ENCODE results near the gene ADGRB3. TPM values are rescaled to one million over a fixed set of nuclear protein-coding genes. Genes with fewer than 3 reads are reported as not detected.

ADGRB3 gene
- total RNA-seq, 4 donors from 2014 or later = 1.6 to 2.6 (median 1.8) TPM

DNA sequence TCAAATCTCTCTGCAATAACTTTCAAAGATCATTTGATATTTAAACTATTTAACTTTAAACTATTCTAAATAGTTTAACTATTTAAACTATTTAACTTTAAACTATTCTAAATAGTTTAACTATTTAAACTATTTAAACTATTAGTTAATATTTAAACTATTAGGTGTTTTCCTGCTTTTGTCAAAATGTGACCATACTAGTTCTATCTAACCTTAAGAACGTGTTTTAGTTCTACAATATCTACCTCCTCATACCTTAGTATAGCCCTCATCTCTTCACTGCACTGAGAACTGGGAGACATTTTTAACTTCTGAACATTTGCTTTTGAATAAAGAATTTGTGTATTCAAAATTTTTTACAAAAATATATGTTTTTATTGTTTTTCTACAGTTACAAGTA is 429.1 kb downstream of the ADGRB3 start:
- TF ChIP-seq, protein P1, sequence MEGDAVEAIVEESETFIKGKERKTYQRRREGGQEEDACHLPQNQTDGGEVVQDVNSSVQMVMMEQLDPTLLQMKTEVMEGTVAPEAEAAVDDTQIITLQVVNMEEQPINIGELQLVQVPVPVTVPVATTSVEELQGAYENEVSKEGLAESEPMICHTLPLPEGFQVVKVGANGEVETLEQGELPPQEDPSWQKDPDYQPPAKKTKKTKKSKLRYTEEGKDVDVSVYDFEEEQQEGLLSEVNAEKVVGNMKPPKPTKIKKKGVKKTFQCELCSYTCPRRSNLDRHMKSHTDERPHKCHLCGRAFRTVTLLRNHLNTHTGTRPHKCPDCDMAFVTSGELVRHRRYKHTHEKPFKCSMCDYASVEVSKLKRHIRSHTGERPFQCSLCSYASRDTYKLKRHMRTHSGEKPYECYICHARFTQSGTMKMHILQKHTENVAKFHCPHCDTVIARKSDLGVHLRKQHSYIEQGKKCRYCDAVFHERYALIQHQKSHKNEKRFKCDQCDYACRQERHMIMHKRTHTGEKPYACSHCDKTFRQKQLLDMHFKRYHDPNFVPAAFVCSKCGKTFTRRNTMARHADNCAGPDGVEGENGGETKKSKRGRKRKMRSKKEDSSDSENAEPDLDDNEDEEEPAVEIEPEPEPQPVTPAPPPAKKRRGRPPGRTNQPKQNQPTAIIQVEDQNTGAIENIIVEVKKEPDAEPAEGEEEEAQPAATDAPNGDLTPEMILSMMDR (IDR thresholded peaks at IDR 0.05; ENCODE audit: low read depth) = no peak

DNA sequence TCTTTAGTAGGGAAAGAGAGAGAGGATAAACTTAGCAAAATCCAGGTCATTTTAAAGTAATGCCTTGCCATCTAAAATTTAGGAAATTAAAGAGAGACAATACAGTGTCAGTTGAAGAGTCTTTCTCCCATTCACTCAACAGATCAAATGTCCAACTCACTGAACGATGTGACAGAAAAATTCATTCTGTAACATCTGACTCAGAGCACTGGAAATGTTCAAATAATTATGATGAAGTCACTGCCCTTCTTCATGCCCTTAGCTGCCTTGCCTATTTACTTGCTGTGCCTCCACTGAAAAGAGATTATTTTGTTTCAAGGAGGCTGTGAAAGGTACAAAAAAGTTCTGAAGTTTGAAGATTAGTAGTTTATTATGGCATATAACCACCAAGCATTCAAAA is 434.8 kb downstream of the ADGRB3 start:
- TF ChIP-seq, protein P1 (IDR thresholded peaks at IDR 0.05; ENCODE audit: low read depth) = no peak

DNA sequence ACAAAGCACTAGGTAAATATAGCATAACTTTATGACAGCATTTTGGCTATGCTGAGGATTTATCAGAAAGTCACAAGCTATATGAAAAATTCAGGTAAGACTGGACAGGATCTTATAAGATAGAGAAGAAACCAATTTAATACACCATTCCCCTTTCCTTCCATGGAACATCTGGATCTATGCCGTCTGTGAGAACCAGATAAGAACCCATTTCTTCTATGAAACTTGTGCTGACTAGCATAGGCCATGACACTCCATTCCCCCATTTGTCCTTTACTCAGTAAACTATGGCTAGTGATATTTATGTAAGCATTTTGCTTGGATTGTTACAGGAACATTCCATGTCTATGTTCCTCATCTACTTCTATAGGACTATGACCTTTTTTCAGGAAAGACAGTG is 437.7 kb downstream of the ADGRB3 start:
- TF ChIP-seq, protein P1 (IDR thresholded peaks at IDR 0.05; ENCODE audit: low read depth) = no peak

DNA sequence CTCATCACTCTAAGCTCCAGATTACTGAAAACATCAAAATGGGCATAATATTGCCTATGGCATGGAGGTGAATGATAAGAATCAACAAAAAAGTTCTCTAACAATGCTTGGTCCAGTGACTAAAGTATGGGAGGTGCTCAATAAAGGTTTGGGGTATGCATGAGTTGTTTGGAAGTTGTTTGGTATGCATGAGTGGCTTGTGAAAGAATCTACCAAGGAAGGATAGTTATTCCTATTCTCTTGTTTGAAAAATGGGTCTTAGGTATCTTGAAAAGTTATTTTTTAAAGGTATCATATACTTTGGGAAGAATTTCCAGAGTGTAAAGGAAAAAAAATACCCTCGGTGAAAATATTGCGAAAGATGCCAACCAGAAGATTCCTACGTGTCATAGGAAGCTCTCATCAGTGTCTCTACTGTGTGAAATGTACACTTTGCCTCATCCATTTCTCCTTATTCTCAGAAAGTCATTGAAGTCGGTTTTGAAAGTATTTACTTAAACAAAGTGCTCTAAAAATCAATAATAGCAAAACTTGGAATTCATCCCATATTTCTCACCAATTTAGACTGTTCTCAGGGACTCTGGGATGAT is 449.8 kb downstream of the ADGRB3 start:
- TF ChIP-seq, protein P1 (IDR thresholded peaks at IDR 0.05; ENCODE audit: low read depth) = no peak

DNA sequence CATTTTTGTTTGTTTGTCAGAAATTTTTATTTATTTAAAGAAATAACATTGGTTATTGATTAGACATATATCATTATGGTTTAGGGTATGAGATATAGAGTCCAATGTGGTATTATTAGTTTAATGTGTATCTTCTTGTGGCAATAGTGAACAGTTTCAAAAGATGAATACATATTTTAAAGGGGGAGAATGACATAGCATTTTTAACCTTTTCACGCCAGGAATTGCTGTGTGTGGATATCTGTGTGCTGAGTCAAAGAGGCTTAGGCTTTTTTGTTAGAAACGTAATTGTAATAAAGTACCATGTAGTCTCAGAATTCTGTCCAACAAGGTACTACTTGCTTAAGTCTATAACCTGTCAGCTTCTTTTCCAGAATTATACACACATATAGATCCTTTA is 451.6 kb downstream of the ADGRB3 start:
- TF ChIP-seq, protein P1 (IDR thresholded peaks at IDR 0.05; ENCODE audit: low read depth) = no peak

DNA sequence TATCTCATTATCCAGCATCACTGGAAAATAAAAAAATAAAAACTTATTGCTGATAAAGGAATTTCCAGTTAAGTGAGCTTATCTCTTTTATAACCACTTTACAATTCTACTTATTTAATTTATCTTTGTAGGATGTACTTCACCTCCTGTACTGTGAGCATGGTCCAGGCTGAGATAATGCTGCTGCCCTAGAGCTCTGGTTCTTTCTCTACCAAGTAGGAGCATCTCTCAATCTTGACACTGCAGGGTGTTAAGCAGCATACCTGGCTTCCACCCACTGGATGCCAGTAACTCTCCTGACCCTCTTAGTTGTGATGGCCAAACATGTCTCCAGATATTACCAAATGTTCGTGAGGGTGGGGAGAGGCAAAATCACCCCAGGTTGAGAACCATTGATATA is 454.5 kb downstream of the ADGRB3 start:
- TF ChIP-seq, protein P1 (IDR thresholded peaks at IDR 0.05; ENCODE audit: low read depth) = no peak

DNA sequence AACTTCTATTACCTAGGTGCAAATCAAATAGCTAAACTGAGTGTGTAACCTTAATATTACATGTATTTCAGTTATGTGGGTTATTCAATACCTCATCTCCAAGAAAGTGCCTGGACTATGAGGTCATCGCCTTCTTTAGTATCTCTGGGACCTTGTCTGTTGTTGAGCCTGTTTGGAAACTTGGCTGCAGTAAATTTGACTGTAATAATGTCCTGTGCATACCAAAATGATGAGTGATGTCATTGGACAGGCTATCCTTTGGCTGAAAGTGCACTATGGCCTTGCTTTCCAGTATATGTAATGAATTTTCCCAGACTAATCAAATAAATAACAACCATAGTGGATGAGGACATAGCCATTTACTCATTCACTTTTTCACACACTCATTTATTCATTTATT is 455.1 kb downstream of the ADGRB3 start:
- TF ChIP-seq, protein P1 (IDR thresholded peaks at IDR 0.05; ENCODE audit: low read depth) = no peak

Measured in subcutaneous adipose tissue (tissue), 4 donors.